ENCODE data around the gene COQ5.

Gene COQ5

GRCh38 chr12:120462099-120462640, 66.8 kb downstream of the COQ5 start:
- no peaks in the 10 kb centered on the region for H3K9me3 ChIP-seq (replicated peaks; ENCODE audit: insufficient read depth, low read length)
- H3K36me3 ChIP-seq (replicated peaks; ENCODE audit: insufficient read depth, low read length): no peaks in the 10 kb centered on the region
- DNase-seq: no peak
- no peak overlapping the region for H3K27ac ChIP-seq (ENCODE audit: low read length)
- no peak overlapping the region for H3K4me3 ChIP-seq (ENCODE audit: low read length)
- no peak overlapping the region for H3K4me2 ChIP-seq (ENCODE audit: low read depth, low read length)
- H3K9me2 ChIP-seq (replicated peaks; ENCODE audit: insufficient read depth, low read length): no peaks in the 10 kb centered on the region
- H3F3A ChIP-seq (ENCODE audit: insufficient read depth, low read length): no peaks in the 10 kb centered on the region
- peaks cover 41% of the 10 kb centered on the region for H3K79me2 ChIP-seq (ENCODE audit: low read length)
- TF ChIP-seq EZH2phosphoT487 (IDR thresholded peaks at IDR 0.05; ENCODE audit: low read length) (no peak), EZH2 (optimal IDR thresholded peaks at IDR 0.05; ENCODE audit: low read depth, low read length) (no peak)
- TF ChIP-seq, protein P1, sequence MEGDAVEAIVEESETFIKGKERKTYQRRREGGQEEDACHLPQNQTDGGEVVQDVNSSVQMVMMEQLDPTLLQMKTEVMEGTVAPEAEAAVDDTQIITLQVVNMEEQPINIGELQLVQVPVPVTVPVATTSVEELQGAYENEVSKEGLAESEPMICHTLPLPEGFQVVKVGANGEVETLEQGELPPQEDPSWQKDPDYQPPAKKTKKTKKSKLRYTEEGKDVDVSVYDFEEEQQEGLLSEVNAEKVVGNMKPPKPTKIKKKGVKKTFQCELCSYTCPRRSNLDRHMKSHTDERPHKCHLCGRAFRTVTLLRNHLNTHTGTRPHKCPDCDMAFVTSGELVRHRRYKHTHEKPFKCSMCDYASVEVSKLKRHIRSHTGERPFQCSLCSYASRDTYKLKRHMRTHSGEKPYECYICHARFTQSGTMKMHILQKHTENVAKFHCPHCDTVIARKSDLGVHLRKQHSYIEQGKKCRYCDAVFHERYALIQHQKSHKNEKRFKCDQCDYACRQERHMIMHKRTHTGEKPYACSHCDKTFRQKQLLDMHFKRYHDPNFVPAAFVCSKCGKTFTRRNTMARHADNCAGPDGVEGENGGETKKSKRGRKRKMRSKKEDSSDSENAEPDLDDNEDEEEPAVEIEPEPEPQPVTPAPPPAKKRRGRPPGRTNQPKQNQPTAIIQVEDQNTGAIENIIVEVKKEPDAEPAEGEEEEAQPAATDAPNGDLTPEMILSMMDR (IDR thresholded peaks at IDR 0.05; ENCODE audit: low read length): no peak
- no peaks in the 10 kb centered on the region for H4K20me1 ChIP-seq (ENCODE audit: insufficient read depth, low read length)
- no peak overlapping the region for H2AFZ ChIP-seq (ENCODE audit: low read length)
- no peaks in the 10 kb centered on the region for H3K27me3 ChIP-seq (replicated peaks; ENCODE audit: insufficient read depth, low read length)
- no peaks in the 10 kb centered on the region for H3K4me1 ChIP-seq (ENCODE audit: low read length)
- no peak overlapping the region for H3K9ac ChIP-seq (ENCODE audit: low read length)

DNA sequence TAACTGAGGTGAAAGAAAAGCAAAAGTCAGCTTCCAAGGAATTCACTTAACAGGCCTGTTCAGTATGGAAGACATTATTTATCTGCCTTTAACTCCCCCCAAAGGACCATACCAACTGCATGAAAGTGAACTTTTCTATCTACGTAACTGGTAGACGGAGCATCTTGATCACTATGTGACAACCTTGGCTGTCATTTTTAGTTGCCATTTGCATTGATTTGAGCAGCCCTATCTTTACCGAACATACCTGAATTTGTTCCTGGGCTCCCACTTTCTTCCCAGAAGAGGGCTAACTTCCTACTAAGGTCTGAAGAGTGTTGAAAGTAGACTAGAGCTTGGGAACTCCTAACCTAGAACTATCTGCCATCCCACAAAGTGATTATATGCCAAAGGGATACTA, 68.8 kb downstream of the COQ5 start:
- DNase-seq: no peak
- Histone ChIP-seq H3K36me3 (replicated peaks; ENCODE audit: insufficient read depth, low read length) (no peaks in the 10 kb centered on the region), H3K9me3 (replicated peaks; ENCODE audit: insufficient read depth, low read length) (no peaks in the 10 kb centered on the region), H3K4me2 (ENCODE audit: low read depth, low read length) (no peak overlapping the region), H3F3A (ENCODE audit: insufficient read depth, low read length) (no peaks in the 10 kb centered on the region), H3K4me1 (ENCODE audit: low read length) (no peaks in the 10 kb centered on the region), H3K9ac (ENCODE audit: low read length) (no peak overlapping the region), H3K27ac (ENCODE audit: low read length) (no peak overlapping the region), H3K79me2 (ENCODE audit: low read length) (peaks cover 21% of the 10 kb centered on the region), H3K27me3 (replicated peaks; ENCODE audit: insufficient read depth, low read length) (no peaks in the 10 kb centered on the region), H2AFZ (ENCODE audit: low read length) (no peak overlapping the region), H3K9me2 (replicated peaks; ENCODE audit: insufficient read depth, low read length) (no peaks in the 10 kb centered on the region), H3K4me3 (ENCODE audit: low read length) (no peak overlapping the region), H4K20me1 (ENCODE audit: insufficient read depth, low read length) (no peaks in the 10 kb centered on the region)
- TF ChIP-seq, protein P1 (IDR thresholded peaks at IDR 0.05; ENCODE audit: low read length): no peak
- no peak for TF ChIP-seq EZH2 (optimal IDR thresholded peaks at IDR 0.05; ENCODE audit: low read depth, low read length)
- no peak for TF ChIP-seq EZH2phosphoT487 (IDR thresholded peaks at IDR 0.05; ENCODE audit: low read length)

GRCh38 chr12:120457133-120457532, 71.8 kb downstream of the COQ5 start:
- Histone ChIP-seq H3K4me2 (ENCODE audit: low read depth, low read length) (no peak overlapping the region), H3K27me3 (replicated peaks; ENCODE audit: insufficient read depth, low read length) (no peaks in the 10 kb centered on the region), H3K9me3 (replicated peaks; ENCODE audit: insufficient read depth, low read length) (no peaks in the 10 kb centered on the region), H2AFZ (ENCODE audit: low read length) (no peak overlapping the region), H3K27ac (ENCODE audit: low read length) (no peak overlapping the region), H4K20me1 (ENCODE audit: insufficient read depth, low read length) (no peaks in the 10 kb centered on the region), H3K79me2 (ENCODE audit: low read length) (0 out of 2 replicates have a peak, but pooled peaks cover 7% of the 10 kb centered on the region), H3F3A (ENCODE audit: insufficient read depth, low read length) (peaks cover 3% of the 10 kb centered on the region; the same call in 1 of the 2 replicates), H3K9ac (ENCODE audit: low read length) (no peak overlapping the region), H3K36me3 (replicated peaks; ENCODE audit: insufficient read depth, low read length) (no peaks in the 10 kb centered on the region), H3K4me1 (ENCODE audit: low read length) (no peaks in the 10 kb centered on the region), H3K4me3 (ENCODE audit: low read length) (no peak overlapping the region), H3K9me2 (replicated peaks; ENCODE audit: insufficient read depth, low read length) (no peaks in the 10 kb centered on the region)
- no peak for TF ChIP-seq EZH2 (optimal IDR thresholded peaks at IDR 0.05; ENCODE audit: low read depth, low read length)
- TF ChIP-seq, protein P1 (IDR thresholded peaks at IDR 0.05; ENCODE audit: low read length): no peak; the same call in 1 of the 2 replicates
- TF ChIP-seq EZH2phosphoT487 (IDR thresholded peaks at IDR 0.05; ENCODE audit: low read length): no peak
- DNase-seq: no peak

All from MM.1S (cell line).